GM23338 (cell line): ENCODE results near the gene NPC1.

ENCODE experiments used
- CREB1 ChIP-seq: fragments of 250-450 bp; sonication (Bioruptor Pico); IDR thresholded peaks from 2 replicates; pipeline ENCODE4 v1.5.0; 2020; ENCODE audit warnings: low read depth, mild to moderate bottlenecking, moderate library complexity
- POLR2AphosphoS5 ChIP-seq: IDR thresholded peaks from 2 replicates; pipeline ENCODE4 v1.6.1; 2016; ENCODE audit warnings: antibody characterized with exemption, low read depth
- TF ChIP-seq, protein P1 (sequence below): IDR thresholded peaks from 2 replicates; pipeline ENCODE4 v1.6.1; 2016; ENCODE audit warnings: antibody characterized with exemption
- TF ChIP-seq, protein P2 (sequence below): IDR thresholded peaks from one replicate; pipeline ENCODE4 v1.6.1; 2018; ENCODE audit warnings: antibody characterized with exemption; ENCODE audit not compliant: unreplicated experiment

DNA sequence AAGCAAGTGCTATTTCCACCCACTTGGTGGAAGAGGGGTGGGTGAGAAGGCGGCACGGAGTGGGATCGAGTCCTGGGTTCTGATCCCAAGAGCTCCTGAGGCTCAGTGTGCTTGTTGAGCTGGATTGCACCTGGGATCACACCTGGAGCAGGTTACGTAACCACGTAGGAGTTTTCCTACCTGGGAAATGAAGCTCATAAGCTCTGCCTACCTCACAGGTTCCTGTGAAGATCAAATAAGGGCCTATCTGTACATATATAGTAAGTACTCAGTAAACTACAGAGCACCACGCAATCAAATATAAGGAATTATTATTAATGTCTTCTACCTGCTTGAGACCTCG is 11.0 kb downstream of the NPC1 start:
- TF ChIP-seq POLR2AphosphoS5: no peak
- TF ChIP-seq CREB1 (CRISPR knock-in tag): no peak
- TF ChIP-seq, protein P1, sequence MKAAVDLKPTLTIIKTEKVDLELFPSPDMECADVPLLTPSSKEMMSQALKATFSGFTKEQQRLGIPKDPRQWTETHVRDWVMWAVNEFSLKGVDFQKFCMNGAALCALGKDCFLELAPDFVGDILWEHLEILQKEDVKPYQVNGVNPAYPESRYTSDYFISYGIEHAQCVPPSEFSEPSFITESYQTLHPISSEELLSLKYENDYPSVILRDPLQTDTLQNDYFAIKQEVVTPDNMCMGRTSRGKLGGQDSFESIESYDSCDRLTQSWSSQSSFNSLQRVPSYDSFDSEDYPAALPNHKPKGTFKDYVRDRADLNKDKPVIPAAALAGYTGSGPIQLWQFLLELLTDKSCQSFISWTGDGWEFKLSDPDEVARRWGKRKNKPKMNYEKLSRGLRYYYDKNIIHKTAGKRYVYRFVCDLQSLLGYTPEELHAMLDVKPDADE: no peak
- TF ChIP-seq, protein P2, sequence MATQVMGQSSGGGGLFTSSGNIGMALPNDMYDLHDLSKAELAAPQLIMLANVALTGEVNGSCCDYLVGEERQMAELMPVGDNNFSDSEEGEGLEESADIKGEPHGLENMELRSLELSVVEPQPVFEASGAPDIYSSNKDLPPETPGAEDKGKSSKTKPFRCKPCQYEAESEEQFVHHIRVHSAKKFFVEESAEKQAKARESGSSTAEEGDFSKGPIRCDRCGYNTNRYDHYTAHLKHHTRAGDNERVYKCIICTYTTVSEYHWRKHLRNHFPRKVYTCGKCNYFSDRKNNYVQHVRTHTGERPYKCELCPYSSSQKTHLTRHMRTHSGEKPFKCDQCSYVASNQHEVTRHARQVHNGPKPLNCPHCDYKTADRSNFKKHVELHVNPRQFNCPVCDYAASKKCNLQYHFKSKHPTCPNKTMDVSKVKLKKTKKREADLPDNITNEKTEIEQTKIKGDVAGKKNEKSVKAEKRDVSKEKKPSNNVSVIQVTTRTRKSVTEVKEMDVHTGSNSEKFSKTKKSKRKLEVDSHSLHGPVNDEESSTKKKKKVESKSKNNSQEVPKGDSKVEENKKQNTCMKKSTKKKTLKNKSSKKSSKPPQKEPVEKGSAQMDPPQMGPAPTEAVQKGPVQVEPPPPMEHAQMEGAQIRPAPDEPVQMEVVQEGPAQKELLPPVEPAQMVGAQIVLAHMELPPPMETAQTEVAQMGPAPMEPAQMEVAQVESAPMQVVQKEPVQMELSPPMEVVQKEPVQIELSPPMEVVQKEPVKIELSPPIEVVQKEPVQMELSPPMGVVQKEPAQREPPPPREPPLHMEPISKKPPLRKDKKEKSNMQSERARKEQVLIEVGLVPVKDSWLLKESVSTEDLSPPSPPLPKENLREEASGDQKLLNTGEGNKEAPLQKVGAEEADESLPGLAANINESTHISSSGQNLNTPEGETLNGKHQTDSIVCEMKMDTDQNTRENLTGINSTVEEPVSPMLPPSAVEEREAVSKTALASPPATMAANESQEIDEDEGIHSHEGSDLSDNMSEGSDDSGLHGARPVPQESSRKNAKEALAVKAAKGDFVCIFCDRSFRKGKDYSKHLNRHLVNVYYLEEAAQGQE: no peak
